Measurements from ENCODE around the gene ELF2.

ELF2 gene

GRCh38 chr4:139084804-139085093, 92.3 kb downstream of the ELF2 start:
- H3K9ac ChIP-seq = peak overlapping the region; percentile 85 to 97 (median 92)
- H3K4me2 ChIP-seq = peak overlapping the region; percentile 71 to 94 (median 84)
- peak overlapping the region; percentile 79 to 96 (median 90) for H3K4me3 ChIP-seq
- H3K27me3 ChIP-seq = no peaks in the 10 kb centered on the region
- H3K36me3 ChIP-seq = peaks cover 0 to 15% (median 4%) of the 10 kb centered on the region in 11 experiments; a peak in 5 of 22 replicates
- H3K4me1 ChIP-seq = peaks cover 27 to 46% (median 34%) of the 10 kb centered on the region in 10 experiments
- no peaks in the 10 kb centered on the region for H3K9me3 ChIP-seq (replicated peaks in 1 of 11)
- H4K20me1 ChIP-seq = peaks cover 21 to 57% (median 29%) of the 10 kb centered on the region in 11 experiments; a peak in 20 of 22 replicates
- peak overlapping the region; percentile 87 to 98 (median 96); a peak in 21 of 22 replicates for H3K27ac ChIP-seq
- no peak for TF ChIP-seq Cebpa-rat (IDR thresholded peaks at IDR 0.05)

DNA sequence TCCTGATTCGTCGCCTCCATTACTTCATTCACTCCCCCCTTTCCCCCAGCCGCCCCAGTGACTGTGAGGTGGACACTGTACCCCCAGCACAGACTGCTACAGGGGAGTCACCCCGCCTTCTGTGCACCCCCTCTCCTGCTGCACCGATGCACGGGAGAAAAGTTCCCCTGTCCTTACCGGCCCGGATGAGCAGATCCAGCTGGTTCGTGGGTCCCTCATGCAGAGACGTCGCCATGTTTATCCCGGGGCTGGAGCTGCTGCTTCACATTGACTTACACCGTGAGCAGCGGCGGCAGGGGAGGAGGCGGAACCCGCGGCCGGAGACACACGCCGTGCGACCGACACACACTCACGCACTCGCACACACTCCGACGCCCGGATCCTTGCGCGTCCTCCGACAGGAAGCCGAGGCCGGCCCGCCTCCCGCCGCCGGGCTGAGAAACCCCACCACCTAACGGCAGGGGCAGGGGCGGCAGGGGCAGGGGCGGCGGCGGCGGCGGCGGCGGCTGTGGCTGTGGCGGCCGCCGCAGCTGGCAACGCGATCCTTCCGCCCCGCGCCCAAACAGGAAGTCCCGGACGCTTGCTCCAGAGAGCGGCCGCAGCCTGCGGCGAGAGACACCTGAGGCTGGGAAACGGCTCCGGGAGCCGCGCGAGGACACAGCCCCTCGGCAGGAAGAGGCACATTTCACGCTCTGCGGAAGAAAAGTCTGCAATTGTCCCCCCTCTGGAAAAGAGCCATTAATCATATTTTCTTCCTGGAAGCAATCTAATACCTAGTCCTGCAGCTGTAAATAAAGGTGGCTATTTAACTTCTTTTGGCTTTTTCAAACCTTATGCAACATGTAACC, 92.8 kb downstream of the ELF2 start:
- Histone ChIP-seq H3K4me2 (peak overlapping the region; percentile 71 to 94 (median 84)), H3K4me1 (peaks cover 30 to 49% (median 38%) of the 10 kb centered on the region in 10 experiments), H3K27me3 (no peaks in the 10 kb centered on the region), H3K27ac (peak overlapping the region; percentile 87 to 98 (median 96)), H4K20me1 (peaks cover 26 to 60% (median 34%) of the 10 kb centered on the region in 11 experiments; a peak in 21 of 22 replicates), H3K36me3 (peaks cover 0 to 17% (median 4%) of the 10 kb centered on the region in 11 experiments; a peak in 5 of 22 replicates), H3K9me3 (replicated peaks in 1 of 11) (no peaks in the 10 kb centered on the region), H3K9ac (peak overlapping the region; percentile 85 to 97 (median 92)), H3K4me3 (peak overlapping the region; percentile 79 to 96 (median 90))
- TF ChIP-seq Cebpa-rat (IDR thresholded peaks at IDR 0.05) = no peak

DNA sequence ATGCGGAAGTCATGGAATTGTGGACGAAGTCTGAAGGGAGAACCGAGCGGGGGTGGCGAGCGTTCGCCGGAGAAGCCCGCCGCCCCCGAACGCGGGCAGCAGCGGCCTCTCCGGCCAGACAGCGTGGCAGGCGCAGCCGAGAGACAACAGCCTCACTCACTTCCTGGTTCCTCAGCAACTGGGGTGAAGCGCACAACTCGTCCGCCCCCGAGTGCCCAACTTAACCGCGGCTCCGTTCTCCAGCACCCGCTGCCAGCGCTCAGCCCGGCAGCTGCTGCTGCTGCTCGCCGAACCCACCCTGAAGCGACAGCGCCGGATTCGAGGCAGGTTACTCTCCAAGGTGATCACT, 93.4 kb downstream of the ELF2 start:
- H3K4me1 ChIP-seq = peaks cover 28 to 48% (median 40%) of the 10 kb centered on the region in 10 experiments

DNA sequence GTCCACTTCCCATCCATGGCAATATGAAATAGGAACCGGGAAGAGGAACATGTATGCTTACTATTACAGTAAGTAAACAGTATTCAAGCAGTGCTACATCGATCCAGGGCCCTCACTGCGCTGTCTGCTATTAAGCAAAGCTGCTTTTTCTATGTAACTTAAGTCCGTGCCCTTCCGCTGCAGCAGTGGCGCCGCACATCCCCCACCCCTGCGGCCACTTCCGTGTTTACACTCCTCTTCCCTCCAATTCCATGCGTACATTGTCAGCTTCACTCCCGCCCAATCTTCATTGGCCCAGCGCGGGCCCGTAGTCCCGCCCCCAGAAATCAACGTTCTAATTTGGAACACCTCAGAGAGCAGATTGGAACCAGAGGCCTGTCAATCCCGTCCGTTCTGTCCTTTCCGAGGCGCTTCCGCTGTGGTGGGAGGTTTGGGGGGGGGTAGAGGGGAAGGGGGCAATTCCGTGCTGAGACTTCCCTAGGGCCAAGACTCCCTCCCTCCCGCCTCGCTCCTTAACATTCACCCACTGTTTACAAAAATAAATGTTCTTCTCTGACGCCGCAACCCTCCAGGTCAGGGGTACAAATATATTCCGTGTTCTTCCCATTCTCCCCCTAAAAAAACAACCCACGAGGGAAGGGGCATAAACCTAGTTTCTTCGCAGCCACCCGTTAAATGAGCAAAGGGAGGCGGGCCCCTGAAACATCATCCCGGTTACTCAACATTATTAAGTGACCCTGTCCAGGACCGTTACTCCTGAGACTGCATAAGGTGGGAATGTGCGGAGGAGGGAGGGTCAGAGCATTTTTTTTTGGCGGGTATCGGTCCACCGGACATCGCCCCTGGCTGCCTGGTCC, 94.0 kb downstream of the ELF2 start:
- Histone ChIP-seq H3K27ac (peak overlapping the region; percentile 87 to 98 (median 96)), H3K9ac (peak overlapping the region; percentile 85 to 97 (median 92)), H3K4me3 (peak overlapping the region; percentile 79 to 96 (median 90)), H3K9me3 (replicated peaks in 1 of 11) (no peaks in the 10 kb centered on the region), H4K20me1 (peaks cover 37 to 67% (median 46%) of the 10 kb centered on the region in 11 experiments), H3K27me3 (no peaks in the 10 kb centered on the region), H3K4me2 (peak overlapping the region; percentile 78 to 94 (median 90)), H3K4me1 (peaks cover 28 to 54% (median 46%) of the 10 kb centered on the region in 10 experiments), H3K36me3 (peaks cover 0 to 18% (median 3%) of the 10 kb centered on the region in 11 experiments; a peak in 4 of 22 replicates)
- no peak for TF ChIP-seq Cebpa-rat (IDR thresholded peaks at IDR 0.05)

More for the DNA sequence above, 93.4 kb downstream of the ELF2 start:
- Histone ChIP-seq H3K36me3 (peaks cover 0 to 18% (median 3%) of the 10 kb centered on the region in 11 experiments; a peak in 4 of 22 replicates), H3K4me3 (peak overlapping the region; percentile 79 to 96 (median 90)), H3K4me2 (peak overlapping the region; percentile 62 to 94 (median 84)), H3K27me3 (no peaks in the 10 kb centered on the region), H3K27ac (peak overlapping the region; percentile 87 to 98 (median 96)), H3K9ac (peak overlapping the region; percentile 85 to 97 (median 92)), H4K20me1 (peaks cover 32 to 62% (median 40%) of the 10 kb centered on the region in 11 experiments), H3K9me3 (replicated peaks in 1 of 11) (no peaks in the 10 kb centered on the region)
- TF ChIP-seq Cebpa-rat (IDR thresholded peaks at IDR 0.05) = no peak

GRCh38 chr4:139078926-139079325, 98.1 kb downstream of the ELF2 start:
- H3K4me2 ChIP-seq = peak overlapping the region in 6 of 11 experiments; percentile 21 to 51 (median 42); a peak in 9 of 22 replicates
- H3K36me3 ChIP-seq = peaks cover 4 to 33% (median 13%) of the 10 kb centered on the region in 11 experiments; a peak in 19 of 22 replicates
- H4K20me1 ChIP-seq = peaks cover 69 to 88% (median 87%) of the 10 kb centered on the region in 11 experiments
- TF ChIP-seq Cebpa-rat (IDR thresholded peaks at IDR 0.05) = no peak
- H3K27ac ChIP-seq = peak overlapping the region in 1 of 11 experiments; percentile 33; a peak in 2 of 22 replicates
- no peaks in the 10 kb centered on the region for H3K9me3 ChIP-seq (replicated peaks in 1 of 11)
- no peaks in the 10 kb centered on the region for H3K27me3 ChIP-seq
- H3K4me3 ChIP-seq = no peak overlapping the region
- H3K9ac ChIP-seq = no peak overlapping the region
- peaks cover 16 to 61% (median 46%) of the 10 kb centered on the region in 10 experiments for H3K4me1 ChIP-seq

DNA sequence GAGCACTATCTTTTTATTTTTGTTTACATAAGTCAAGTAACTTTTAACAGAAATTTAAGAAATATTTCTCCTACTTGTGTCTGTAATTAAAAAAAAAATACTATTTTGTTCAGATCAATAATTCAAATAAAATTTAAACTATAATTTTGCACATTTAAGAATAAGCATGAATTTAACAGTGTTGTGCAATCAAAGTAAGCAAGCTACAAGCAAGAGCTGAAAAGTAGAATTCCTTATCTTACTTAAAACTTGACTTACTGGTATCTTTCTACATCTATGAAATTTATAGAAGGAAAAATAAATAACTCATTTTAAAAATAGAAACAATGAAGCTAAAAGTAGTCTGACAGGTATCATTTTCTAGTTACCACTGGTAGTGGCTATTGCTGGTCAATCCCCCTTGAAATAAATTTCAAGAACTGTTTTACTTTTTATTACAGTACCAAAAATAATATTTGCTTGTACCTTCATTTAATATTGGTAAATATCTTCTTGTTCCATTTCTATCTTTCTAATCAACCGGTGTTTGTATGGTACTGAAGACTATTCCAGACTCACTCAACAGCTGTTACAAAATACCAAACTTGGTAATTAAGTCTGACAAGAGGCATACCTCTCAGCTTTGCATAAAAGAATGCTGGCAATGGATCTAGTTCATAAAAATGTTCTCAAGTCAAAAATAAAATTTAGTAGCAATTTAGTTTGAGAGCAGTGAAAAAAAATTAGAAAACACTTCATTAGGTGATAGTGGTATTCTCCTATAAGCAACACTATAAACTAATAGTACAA, 99.3 kb downstream of the ELF2 start:
- Histone ChIP-seq H3K4me2 (no peak overlapping the region), H4K20me1 (peaks cover 72 to 100% (median 98%) of the 10 kb centered on the region in 11 experiments), H3K36me3 (peaks cover 13 to 45% (median 25%) of the 10 kb centered on the region in 11 experiments), H3K27me3 (no peaks in the 10 kb centered on the region), H3K9ac (no peak overlapping the region), H3K4me3 (no peak overlapping the region), H3K4me1 (peaks cover 16 to 61% (median 46%) of the 10 kb centered on the region in 10 experiments), H3K9me3 (replicated peaks in 1 of 11) (no peaks in the 10 kb centered on the region), H3K27ac (no peak overlapping the region)
- TF ChIP-seq Cebpa-rat (IDR thresholded peaks at IDR 0.05) = no peak

GRCh38 chr4:139076016-139076744, 100.8 kb downstream of the ELF2 start:
- H3K9ac ChIP-seq = no peak overlapping the region
- no peak for TF ChIP-seq Cebpa-rat (IDR thresholded peaks at IDR 0.05)
- no peak overlapping the region for H3K4me3 ChIP-seq
- H3K4me2 ChIP-seq = peak overlapping the region in 1 of 11 experiments; percentile 28; a peak in 2 of 22 replicates
- H4K20me1 ChIP-seq = peaks cover 59 to 100% (median 95%) of the 10 kb centered on the region in 11 experiments
- peaks cover 29 to 51% (median 40%) of the 10 kb centered on the region in 11 experiments for H3K36me3 ChIP-seq
- H3K27ac ChIP-seq = no peak overlapping the region
- H3K27me3 ChIP-seq = no peaks in the 10 kb centered on the region
- peaks cover 6 to 50% (median 34%) of the 10 kb centered on the region in 10 experiments for H3K4me1 ChIP-seq
- no peaks in the 10 kb centered on the region for H3K9me3 ChIP-seq (replicated peaks in 1 of 11)
